Activated CD8-positive, alpha-beta T cell treated with anti-CD3 and anti-CD28 coated beads, Interleukin-2, amount 10 ng/mL, durations not matched to agents 7 days and 5 days (primary cell): ENCODE data around the gene ERVH48-1. TPM values are rescaled to one million over a fixed set of nuclear protein-coding genes. Genes with fewer than 3 reads are reported as not detected.
"Not testable (repeated sequence)": the region's sequence is repeated elsewhere in the genome, so short reads cannot be mapped to it uniquely, and the experiment has no call there.

Experiments
- ATAC-seq: fragments of 150-1000 bp; cut with Tn5 transposase; one replicate; pipeline ENCODE4 v1.10.0; 2021; ENCODE audit warnings: moderate library complexity
- CTCF ChIA-PET: fragments of 350-600 bp; sonication (Branson Sonifier 250); formaldehyde crosslinking; loops from one replicate; lab custom pipeline; 2021; ENCODE audit warnings: antibody characterized with exemption; lab: Charles Lee
- POLR2A ChIA-PET: fragments of 350-600 bp; sonication (Branson Sonifier 250); formaldehyde crosslinking; loops from one replicate; lab custom pipeline; 2021; ENCODE audit warnings: antibody characterized with exemption; lab: Charles Lee
- DNase-seq: peaks from one replicate; pipeline ENCODE4 v3.0.0-alpha.2; 2020
- H3K27ac Mint-ChIP-seq: one replicate; pipeline ENCODE4 v1.8.0; 2021; ENCODE audit warnings: mild to moderate bottlenecking, mixed read lengths
- H3K27me3 Mint-ChIP-seq: one replicate; pipeline ENCODE4 v1.8.0; 2021; ENCODE audit warnings: low read depth, mixed read lengths
- H3K36me3 Mint-ChIP-seq: one replicate; pipeline ENCODE4 v1.8.0; 2021; ENCODE audit warnings: low read depth, mixed read lengths
- H3K4me1 Mint-ChIP-seq: one replicate; pipeline ENCODE4 v1.8.0; 2021; ENCODE audit warnings: low read depth, mixed read lengths
- H3K4me3 Mint-ChIP-seq: one replicate; pipeline ENCODE4 v1.8.0; 2021; ENCODE audit warnings: mild to moderate bottlenecking, mixed read lengths
- H3K9me3 Mint-ChIP-seq: one replicate; pipeline ENCODE4 v1.8.0; 2022; ENCODE audit warnings: mixed read lengths; ENCODE audit not compliant: insufficient read depth
- total RNA-seq, 2 experiments: library from RNA; stranded (reverse); gene quantifications; one replicate each; pipeline ENCODE4 v1.2.3, GENCODE V29; 2021

Gene ERVH48-1
- total RNA-seq = under 1 TPM in 1 of 2 experiments, not detected in 1; 0.13 TPM

DNA sequence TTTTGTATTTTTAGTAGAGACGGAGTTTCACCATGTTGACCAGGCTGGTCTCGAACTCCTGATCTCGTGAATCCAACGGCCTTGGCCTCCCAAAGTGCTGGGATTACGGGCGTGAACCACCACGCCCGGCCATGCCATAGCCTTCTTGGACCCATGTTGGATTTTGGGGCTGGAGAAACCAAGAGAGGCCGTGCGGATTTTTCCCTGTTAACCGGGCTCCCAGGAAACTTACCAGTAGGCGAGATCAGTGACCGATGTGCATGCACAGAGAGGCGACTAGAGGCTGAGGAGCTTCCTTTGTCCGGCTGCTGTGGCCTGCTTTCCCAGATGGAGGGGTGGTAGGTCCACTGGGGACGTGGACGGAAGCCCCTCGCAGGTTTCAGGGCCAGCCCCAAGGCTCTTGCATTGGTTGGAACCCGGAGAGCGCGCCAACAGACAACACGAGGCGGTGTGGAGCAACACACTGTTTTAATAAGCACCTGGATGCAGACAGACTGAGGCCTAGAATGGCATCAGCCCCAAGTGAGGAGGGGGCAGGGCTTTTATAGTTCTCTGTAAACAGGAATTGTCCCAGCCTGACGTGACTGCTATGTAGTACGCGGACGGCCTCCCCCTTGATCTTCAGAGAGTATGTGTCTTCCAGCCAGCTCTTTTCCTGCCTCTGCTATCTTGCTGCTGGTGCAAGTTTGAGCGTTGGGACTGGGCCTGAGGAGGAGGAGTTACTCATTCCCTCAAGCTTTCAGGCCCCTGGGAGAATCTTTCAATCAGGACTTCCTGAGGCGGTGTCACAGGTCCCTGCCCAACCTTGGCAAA is at the start of gene ERVH48-1:
Gene ERVH48-1, minus strand, starts transcription at position 517 of the 813 bp plus-strand sequence. CDS start 6,624 bp downstream, outside the sequence.
- no peak for ATAC-seq
- no peak for DNase-seq
- POLR2A ChIA-PET = no interaction called here
- Mint-ChIP-seq H3K27me3 (no peaks in the 10 kb centered on the region), H3K4me1 (peaks cover 19% of the 10 kb centered on the region), H3K4me3 (peak within 1 kb of the TSS; percentile 57), H3K27ac (peak within 1 kb of the TSS; percentile 94), H3K9me3 (no peaks in the 10 kb centered on the region), H3K36me3 (no peaks in the 10 kb centered on the region)
- CTCF ChIA-PET = no interaction called here

DNA sequence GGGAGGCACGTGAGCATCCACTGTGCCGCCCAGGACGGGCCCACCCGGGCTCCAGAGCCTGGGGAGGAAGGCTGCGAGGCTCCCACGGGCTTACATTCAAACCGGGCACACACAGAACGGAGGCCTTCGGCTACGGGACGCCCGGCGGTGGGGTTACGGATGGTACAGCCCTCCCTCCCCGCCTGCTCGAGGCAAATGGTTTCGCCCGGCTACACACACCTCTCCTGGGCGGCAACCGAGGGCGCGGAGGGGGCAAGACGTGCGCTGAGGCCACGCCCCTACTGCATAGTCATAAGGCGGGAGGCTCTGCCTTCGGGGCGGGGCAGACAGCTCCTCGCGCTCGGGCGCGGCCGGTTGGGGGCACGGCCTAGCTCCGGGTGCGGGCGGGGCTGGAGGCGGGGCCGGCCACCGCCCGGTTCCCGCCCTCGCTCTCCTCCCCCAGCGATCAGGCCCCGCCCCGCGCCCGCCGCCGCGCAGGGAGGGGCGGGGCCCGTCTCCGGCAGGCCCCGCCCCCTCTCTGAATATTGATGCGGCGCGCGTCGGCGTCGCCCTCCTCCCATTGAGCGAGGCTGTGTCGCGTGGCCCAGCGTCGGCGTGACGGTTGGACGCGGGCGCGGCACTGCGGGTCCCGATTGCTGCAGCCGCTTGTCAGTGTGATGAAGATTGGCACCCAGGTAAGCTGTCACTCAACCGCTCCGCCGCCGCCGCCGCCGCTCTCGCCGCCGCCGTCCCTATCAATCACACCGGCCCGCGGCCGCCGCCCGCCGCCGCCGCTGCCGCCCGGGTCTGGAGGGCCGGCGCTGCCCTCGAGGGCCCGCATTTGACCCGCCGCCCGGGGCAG is 48.8 kb upstream of the ERVH48-1 start, which contains the start of gene PKNOX1:
Gene PKNOX1, plus strand, starts transcription at position 572 of the 841 bp plus-strand sequence. CDS start 29,820 bp downstream, outside the sequence.
- Mint-ChIP-seq H3K36me3 (peaks cover 25% of the 10 kb centered on the region), H3K4me3 (peak within 1 kb of the TSS; percentile 87), H3K27ac (peak within 1 kb of the TSS; percentile 94), H3K4me1 (peaks cover 34% of the 10 kb centered on the region), H3K9me3 (no peaks in the 10 kb centered on the region), H3K27me3 (no peaks in the 10 kb centered on the region)
- ATAC-seq = peak; percentile 91
- ChIA-PET POLR2A (interaction anchor here (0.6 to 1.0 kb wide), 5 partner anchors 10 to 94 kb away, joined by 3 to 4 read pairs (median 3); no protein-coding TSS in a partner anchor), CTCF (interaction anchor here (1.0 kb wide), 1 partner anchor 18 kb away, joined by 4 read pairs; no protein-coding TSS in a partner anchor)
- DNase-seq = peak; percentile 99

DNA sequence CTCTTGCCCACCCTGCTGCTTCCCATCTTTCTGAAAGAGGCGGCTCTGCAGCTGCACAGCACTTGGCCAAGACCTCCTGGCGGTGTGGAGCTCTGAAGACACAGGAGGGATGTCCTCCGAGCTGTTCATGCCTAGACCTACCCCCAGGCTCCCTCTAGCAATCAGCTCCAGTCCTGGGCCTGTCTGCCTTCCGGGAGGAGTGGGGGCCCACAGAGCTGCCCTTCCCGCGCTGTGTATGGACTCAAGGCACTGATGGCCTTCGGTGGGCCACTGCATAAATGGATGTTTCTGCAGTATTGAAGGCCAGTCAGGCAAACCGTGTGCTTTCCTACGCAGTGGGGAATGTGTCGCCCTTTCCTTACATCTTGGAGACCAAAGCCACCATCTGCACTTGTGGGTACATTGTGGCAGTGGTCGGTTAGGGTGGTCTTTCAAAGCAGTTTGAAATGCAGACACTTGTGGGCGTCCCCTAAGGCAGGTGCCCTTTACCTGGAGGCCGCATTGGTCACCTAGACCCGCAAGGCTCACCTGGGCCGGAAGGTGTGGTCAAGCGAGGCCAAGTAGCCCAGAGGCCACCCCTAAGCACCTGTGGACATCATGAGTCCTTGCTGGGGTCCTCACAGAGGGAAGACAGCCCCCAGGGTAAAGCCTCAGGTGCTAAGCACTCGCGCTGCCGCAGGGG is 48.0 kb upstream of the ERVH48-1 start:
- Mint-ChIP-seq H3K36me3 (peaks cover 18% of the 10 kb centered on the region), H3K4me3 (peak overlapping the region; percentile 68), H3K4me1 (peaks cover 31% of the 10 kb centered on the region), H3K27ac (peak overlapping the region; percentile 92), H3K9me3 (no peaks in the 10 kb centered on the region), H3K27me3 (no peaks in the 10 kb centered on the region)
- CTCF ChIA-PET = interaction anchor here (1.0 kb wide), 1 partner anchor 18 kb away, joined by 4 read pairs; no protein-coding TSS in a partner anchor
- POLR2A ChIA-PET = interaction anchor here (0.6 to 1.0 kb wide), 5 partner anchors 10 to 94 kb away, joined by 3 to 4 read pairs (median 3); no protein-coding TSS in a partner anchor
- ATAC-seq = no peak
- no peak for DNase-seq

DNA sequence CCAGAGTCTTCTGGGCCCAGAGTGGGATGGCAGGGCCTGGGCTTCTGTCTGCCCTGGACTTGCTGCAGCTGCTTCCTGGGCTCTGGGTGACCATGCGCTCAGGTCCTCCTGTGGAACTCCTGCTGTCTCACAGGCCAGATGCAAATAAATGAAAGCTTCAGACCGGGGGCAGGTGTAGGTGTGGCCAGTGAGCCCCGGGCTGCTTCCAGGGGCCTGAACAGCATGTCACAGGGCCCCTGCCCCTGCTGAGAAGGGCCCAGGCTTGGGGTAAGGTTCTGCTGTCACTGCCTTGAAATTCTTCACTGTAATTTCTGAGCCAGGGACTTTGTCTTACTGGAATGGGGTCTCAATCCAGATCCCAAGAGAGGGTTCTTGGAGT is 46.5 kb upstream of the ERVH48-1 start:
- DNase-seq (no peak), ATAC-seq (no peak)
- no peaks in the 10 kb centered on the region for H3K9me3 Mint-ChIP-seq
- ChIA-PET CTCF (no interaction called here), POLR2A (no interaction called here)
- H3K4me1 Mint-ChIP-seq = peaks cover 22% of the 10 kb centered on the region
- H3K36me3 Mint-ChIP-seq = peaks cover 8% of the 10 kb centered on the region
- no peaks in the 10 kb centered on the region for H3K27me3 Mint-ChIP-seq
- H3K27ac Mint-ChIP-seq = no peak overlapping the region
- H3K4me3 Mint-ChIP-seq = no peak overlapping the region

DNA sequence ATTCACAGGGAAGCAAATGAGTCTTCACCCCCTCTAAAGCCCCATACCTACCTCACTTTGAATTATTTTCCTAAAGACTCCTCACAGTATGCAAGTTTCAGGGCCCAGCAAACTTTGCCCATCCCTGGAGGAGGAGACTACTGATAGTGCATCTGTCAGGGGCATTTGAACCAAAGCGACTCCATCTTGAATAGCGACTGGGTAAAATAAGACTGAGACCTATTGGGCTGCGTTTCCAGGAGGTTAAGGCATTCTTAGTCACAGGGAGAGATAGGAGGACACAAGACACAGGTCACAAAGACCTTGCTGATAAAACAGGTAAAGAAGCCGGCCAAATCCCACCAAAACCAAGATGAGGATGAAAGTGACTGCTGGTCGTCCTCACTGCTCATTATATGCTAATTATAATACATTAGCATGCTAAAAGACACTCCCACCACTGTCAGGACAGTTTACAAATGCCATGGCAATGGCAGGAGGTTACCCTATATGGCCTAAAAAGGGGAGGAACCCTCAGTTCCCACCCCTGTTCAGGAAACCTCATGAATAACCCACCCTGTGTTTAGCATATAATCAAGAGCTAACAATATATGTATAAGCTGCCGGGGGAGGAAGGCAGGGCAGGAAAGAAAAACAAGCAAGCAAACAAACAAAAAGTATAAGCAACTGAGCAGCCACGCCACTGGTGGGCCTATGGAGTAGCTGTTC is 45.7 kb upstream of the ERVH48-1 start:
- Mint-ChIP-seq H3K4me3 (no peak overlapping the region), H3K27me3 (no peaks in the 10 kb centered on the region), H3K4me1 (peaks cover 14% of the 10 kb centered on the region), H3K9me3 (no peaks in the 10 kb centered on the region), H3K36me3 (peaks cover 2% of the 10 kb centered on the region), H3K27ac (no peak overlapping the region)
- CTCF ChIA-PET = no interaction called here
- POLR2A ChIA-PET = no interaction called here
- ATAC-seq (no peak), DNase-seq (no peak)

DNA sequence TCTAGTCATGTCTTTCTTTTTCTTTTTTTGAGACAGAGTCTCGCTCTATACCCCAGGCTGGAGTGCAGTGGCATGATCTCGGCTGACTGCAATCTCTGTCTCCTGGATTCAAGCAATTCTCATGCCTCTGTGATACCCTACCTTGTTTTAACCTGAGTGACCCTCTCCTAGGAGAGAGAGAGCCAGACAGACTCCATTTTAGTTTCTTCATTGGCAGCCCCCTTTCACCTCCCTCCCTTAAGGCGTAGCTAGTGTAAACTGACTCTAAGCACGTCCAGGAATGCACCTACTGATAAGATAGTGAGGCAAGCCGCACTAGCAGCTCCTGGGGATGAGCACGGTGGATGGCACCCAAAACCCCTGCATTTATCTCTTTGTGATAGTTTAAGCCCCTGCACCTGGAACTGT is 43.8 kb upstream of the ERVH48-1 start:
- Mint-ChIP-seq H3K4me3 (no peak overlapping the region), H3K4me1 (peaks cover 9% of the 10 kb centered on the region), H3K27ac (no peak overlapping the region), H3K36me3 (no peaks in the 10 kb centered on the region), H3K27me3 (no peaks in the 10 kb centered on the region), H3K9me3 (no peaks in the 10 kb centered on the region)
- ATAC-seq = no peak
- CTCF ChIA-PET = no interaction called here
- no peak for DNase-seq
- POLR2A ChIA-PET = no interaction called here

- POLR2A ChIA-PET, CTCF ChIA-PET, ATAC-seq, H3K36me3 Mint-ChIP-seq, H3K9me3 Mint-ChIP-seq, DNase-seq, H3K27ac Mint-ChIP-seq, H3K4me1 Mint-ChIP-seq, H3K27me3 Mint-ChIP-seq, H3K4me3 Mint-ChIP-seq: not testable (repeated sequence)
Observed at GRCh38 chr21:42967616-42968015, 42.2 kb upstream of the ERVH48-1 start.

- H3K4me3 Mint-ChIP-seq = no peak overlapping the region
- POLR2A ChIA-PET = no interaction called here
- H3K36me3 Mint-ChIP-seq = no peaks in the 10 kb centered on the region
- no peak for DNase-seq
- H3K27me3 Mint-ChIP-seq = no peaks in the 10 kb centered on the region
- no peaks in the 10 kb centered on the region for H3K9me3 Mint-ChIP-seq
- H3K4me1 Mint-ChIP-seq = no peaks in the 10 kb centered on the region
- CTCF ChIA-PET = no interaction called here
- no peak overlapping the region for H3K27ac Mint-ChIP-seq
- no peak for ATAC-seq
Observed at GRCh38 chr21:42965211-42965560, 39.8 kb upstream of the ERVH48-1 start.

- Mint-ChIP-seq H3K27me3 (no peaks in the 10 kb centered on the region), H3K9me3 (no peaks in the 10 kb centered on the region), H3K4me3 (no peak overlapping the region), H3K27ac (no peak overlapping the region), H3K36me3 (no peaks in the 10 kb centered on the region), H3K4me1 (no peaks in the 10 kb centered on the region)
- ChIA-PET CTCF (no interaction called here), POLR2A (no interaction called here)
- ATAC-seq = no peak
- no peak for DNase-seq
Observed at GRCh38 chr21:42964546-42965210, 39.2 kb upstream of the ERVH48-1 start.

GRCh38 chr21:42964086-42964485 is 38.7 kb upstream of the ERVH48-1 start:
- Mint-ChIP-seq H3K27me3 (no peaks in the 10 kb centered on the region), H3K27ac (no peak overlapping the region), H3K4me1 (no peaks in the 10 kb centered on the region), H3K4me3 (no peak overlapping the region), H3K36me3 (no peaks in the 10 kb centered on the region), H3K9me3 (no peaks in the 10 kb centered on the region)
- ChIA-PET CTCF (no interaction called here), POLR2A (interaction anchor here (0.8 kb wide), 1 partner anchor 10 kb away, joined by 3 read pairs; no protein-coding TSS in a partner anchor)
- no peak for ATAC-seq
- DNase-seq = no peak
